ENCODE data around the gene GCLC.

The GCLC gene

DNA sequence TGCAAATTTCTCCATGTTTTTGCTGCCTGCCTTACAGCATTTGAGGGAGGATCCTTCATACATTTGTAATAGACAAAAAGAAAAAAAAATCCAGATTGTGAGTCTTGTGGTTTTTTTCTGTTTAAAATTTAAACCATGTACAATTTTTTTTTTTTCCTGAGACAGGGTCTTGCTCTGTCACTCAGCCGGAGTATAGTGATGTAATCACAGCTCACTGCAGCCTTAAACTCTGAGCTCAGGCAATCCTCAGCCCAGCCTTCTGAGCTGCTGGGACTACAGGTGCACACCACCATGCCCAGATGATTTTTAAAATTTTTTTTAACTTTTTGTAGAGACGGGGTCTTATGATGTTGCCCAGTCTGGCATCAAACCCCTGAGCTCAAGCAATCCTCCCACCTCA lies 97.0 kb downstream of the GCLC start:
- Histone ChIP-seq H3K4me3 (ENCODE audit: low read depth, low read length) (no peak overlapping the region), H3K27ac (ENCODE audit: low read depth, low read length) (no peak overlapping the region), H3K4me1 (ENCODE audit: control insufficient read depth, insufficient read depth, low read length) (no peaks in the 10 kb centered on the region), H3K36me3 (ENCODE audit: control insufficient read depth, insufficient read depth, low read length) (no peaks in the 10 kb centered on the region), H3K27me3 (ENCODE audit: control insufficient read depth, insufficient read depth, low read length) (no peaks in the 10 kb centered on the region), H3K9ac (ENCODE audit: low read depth, low read length) (no peak overlapping the region), H3K9me3 (ENCODE audit: control insufficient read depth, insufficient read depth, low read length) (no peaks in the 10 kb centered on the region)
